Spinal cord (tissue), 10 donors: ENCODE measurements around the gene CTIF. TPM values are rescaled to one million over a fixed set of nuclear protein-coding genes. Genes with fewer than 3 reads are reported as not detected.

Experiments used
- DNase-seq, 6 donors: peaks; one replicate each; pipeline versions ENCODE4 v3.0.0 to v3.0.0-alpha.2; 2013 to 2015; ENCODE audit warnings: low spot score in 6 of 6, low read depth in 4 of 6
- H3K27ac ChIP-seq: one replicate; pipeline ENCODE4 v1.5.1; 2013; ENCODE audit warnings: low read depth, low read length, control low read depth
- H3K27me3 ChIP-seq: one replicate; pipeline ENCODE4 v1.6.1; 2013; ENCODE audit warnings: low read length; ENCODE audit not compliant: control insufficient read depth, insufficient read depth
- H3K36me3 ChIP-seq: one replicate; pipeline ENCODE4 v1.6.1; 2013; ENCODE audit warnings: low read length; ENCODE audit not compliant: control insufficient read depth, insufficient read depth
- H3K4me1 ChIP-seq: one replicate; pipeline ENCODE4 v1.6.1; 2013; ENCODE audit warnings: low read length; ENCODE audit not compliant: control insufficient read depth, insufficient read depth
- H3K4me3 ChIP-seq: one replicate; pipeline ENCODE4 v1.5.1; 2013; ENCODE audit warnings: low read depth, low read length, control low read depth
- H3K9me3 ChIP-seq: one replicate; pipeline ENCODE4 v1.6.1; 2013; ENCODE audit warnings: low read length; ENCODE audit not compliant: control insufficient read depth, insufficient read depth
- WGBS: methylation state at CpG from one replicate; pipeline ENCODE4 v1.1.5; 2013; ENCODE audit warnings: missing lambda C conversion rate; ENCODE audit not compliant: insufficient coverage; 5-methylcytosine and 5-hydroxymethylcytosine counted together
- polyA plus RNA-seq, 2 donors: library from polyadenylated mRNA; unstranded; fragments of 120-200 nt; gene quantifications; one replicate each; pipeline ENCODE4 v1.2.1, GENCODE V29; 2013; ENCODE audit not compliant: insufficient read length in 2 of 2
- total RNA-seq, 2 donors: library from RNA; depleted of rRNA in 1 of 2; stranded (reverse); fragments of 120-200 nt in 1 of 2; fragments of >200 nt in 1 of 2; gene quantifications; one replicate each; pipeline versions ENCODE4 v1.2.3 to v1.2.4, GENCODE V29; 2013 to 2014
- donor health status: healthy.

The CTIF gene
- total and polyA plus RNA-seq, 4 donors, result 32.5 to 106 (median 72.6) TPM

DNA sequence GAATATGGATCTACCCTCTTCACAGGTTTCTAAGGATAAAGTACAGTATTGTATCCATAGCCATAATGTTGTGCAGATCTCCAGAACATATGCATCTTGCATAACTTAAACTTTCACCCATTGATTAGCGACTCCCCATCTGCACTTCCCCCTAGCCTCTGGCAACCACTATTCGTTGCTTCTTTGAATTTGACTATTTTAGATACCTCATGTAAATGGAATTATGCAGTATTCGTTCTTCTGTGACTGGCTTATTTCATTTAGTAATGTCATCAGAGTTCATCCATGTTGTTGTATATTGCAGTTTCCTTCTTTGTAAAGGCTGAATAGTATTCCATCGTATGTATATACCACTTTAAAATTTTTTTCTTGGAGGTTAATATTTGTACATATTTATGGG lies 283.0 kb downstream of the CTIF start:
- no peak overlapping the region for H3K4me3 ChIP-seq
- H3K36me3 ChIP-seq, result peaks cover 50% of the 10 kb centered on the region
- peaks cover 11% of the 10 kb centered on the region for H3K4me1 ChIP-seq
- DNase-seq, result no peak
- H3K27me3 ChIP-seq, result no peaks in the 10 kb centered on the region
- no peak overlapping the region for H3K27ac ChIP-seq
- H3K9me3 ChIP-seq, result peaks cover 3% of the 10 kb centered on the region
- WGBS, result no CpG with 5 or more reads among the region's 4 CpGs

DNA sequence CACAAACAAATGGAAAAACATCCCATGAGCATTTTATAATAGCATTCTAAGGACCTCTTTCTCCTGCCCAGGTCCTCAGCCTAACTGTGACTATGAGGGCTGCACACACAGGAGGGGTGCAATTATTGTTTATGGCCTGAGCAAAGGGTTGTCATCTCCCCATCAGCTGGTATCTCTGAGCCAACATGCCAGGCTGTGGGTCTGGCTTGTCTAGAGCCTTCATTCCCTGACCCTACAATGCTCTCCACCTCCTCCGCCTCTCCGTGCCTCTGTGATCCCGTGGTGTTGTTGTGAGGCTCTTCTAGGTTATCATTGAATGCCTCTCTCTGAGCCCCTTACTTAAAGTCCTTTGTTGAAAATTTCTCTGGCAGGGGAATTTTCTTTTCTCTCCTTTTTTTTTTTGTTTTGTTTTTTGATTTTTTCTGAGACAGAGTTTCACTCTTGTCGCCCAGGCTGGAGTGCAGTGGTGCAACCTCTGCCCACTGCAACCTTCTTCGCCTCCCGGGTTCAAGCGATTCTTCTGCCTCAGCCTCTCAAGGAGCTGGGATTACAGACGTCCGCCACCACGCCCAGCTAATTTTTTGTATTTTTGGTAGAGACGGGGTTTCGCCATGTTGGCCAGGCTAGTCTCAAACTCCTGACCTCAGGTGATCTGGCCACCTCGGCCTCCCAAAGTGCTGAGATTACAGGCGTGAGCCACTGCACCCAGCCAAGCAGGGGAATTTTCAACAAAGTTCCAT lies 285.6 kb downstream of the CTIF start:
- 93% methylated on average over 11 of the region's 14 CpGs for WGBS
- no peaks in the 10 kb centered on the region for H3K27me3 ChIP-seq
- peaks cover 33% of the 10 kb centered on the region for H3K4me1 ChIP-seq
- H3K27ac ChIP-seq, result no peak overlapping the region
- H3K4me3 ChIP-seq, result no peak overlapping the region
- H3K36me3 ChIP-seq, result peaks cover 32% of the 10 kb centered on the region
- peaks cover 3% of the 10 kb centered on the region for H3K9me3 ChIP-seq
- DNase-seq, result no peak

DNA sequence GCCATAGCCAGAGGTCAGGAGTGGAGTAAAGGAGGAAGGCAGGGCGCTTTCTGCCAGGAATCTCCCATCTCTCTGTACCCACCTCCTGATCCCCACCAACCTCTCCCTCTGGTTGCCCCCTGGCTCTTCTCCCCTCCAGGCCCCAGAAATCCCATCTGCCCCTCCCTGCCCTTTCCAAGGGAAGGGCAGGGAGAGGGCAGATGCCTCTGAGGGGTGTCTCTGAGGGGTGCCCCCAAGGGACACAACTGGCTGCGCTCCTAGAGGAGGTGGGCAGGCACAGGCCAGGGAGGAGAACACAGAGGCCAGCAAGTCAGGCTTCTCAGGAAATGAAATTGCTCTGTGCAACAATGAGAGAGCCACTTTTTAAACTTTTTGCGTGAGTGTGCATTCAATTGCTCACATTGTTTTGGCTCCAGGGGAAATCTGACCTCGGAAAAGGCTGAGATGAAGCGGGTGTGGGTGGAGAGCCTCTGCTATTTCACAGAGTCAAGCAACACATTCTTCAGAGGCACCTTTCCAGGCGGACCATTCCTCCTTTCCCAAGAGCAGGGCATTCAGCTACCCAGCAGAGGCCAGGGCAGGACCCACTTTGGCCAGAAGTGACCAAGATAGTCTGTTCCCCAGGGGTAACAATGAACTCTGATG lies 286.4 kb downstream of the CTIF start:
- WGBS, result 69% methylated on average over 4 of the region's 6 CpGs
- Histone ChIP-seq H3K36me3 (peaks cover 26% of the 10 kb centered on the region), H3K27ac (peak overlapping the region; percentile 64), H3K27me3 (no peaks in the 10 kb centered on the region), H3K9me3 (peaks cover 3% of the 10 kb centered on the region), H3K4me1 (peaks cover 38% of the 10 kb centered on the region), H3K4me3 (no peak overlapping the region)
- DNase-seq, result no peak

DNA sequence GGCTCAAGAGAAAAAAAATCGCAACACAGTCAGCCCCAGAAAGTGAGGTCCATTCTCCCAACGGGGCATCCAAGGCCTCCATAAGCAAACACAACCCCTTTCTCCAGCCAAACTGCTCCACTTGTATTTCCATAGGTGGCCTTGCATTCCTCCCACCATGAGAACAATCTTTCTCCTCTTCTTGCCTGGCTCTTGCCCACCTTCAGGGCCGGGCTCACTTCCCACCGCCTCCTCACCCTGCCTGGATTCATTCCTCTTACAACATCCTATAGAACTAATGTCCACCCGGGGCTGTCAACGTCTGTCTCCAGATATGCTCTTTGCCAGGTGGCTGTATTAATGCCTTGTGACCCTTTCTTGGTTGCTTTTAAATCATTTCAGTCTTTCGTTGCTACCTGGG lies 287.4 kb downstream of the CTIF start:
- Histone ChIP-seq H3K4me1 (peaks cover 38% of the 10 kb centered on the region), H3K27me3 (no peaks in the 10 kb centered on the region), H3K36me3 (peaks cover 18% of the 10 kb centered on the region), H3K9me3 (peaks cover 3% of the 10 kb centered on the region), H3K27ac (peak overlapping the region; percentile 1), H3K4me3 (no peak overlapping the region)
- WGBS, result 81% methylated on average over 7 of the region's 7 CpGs
- no peak for DNase-seq

DNA sequence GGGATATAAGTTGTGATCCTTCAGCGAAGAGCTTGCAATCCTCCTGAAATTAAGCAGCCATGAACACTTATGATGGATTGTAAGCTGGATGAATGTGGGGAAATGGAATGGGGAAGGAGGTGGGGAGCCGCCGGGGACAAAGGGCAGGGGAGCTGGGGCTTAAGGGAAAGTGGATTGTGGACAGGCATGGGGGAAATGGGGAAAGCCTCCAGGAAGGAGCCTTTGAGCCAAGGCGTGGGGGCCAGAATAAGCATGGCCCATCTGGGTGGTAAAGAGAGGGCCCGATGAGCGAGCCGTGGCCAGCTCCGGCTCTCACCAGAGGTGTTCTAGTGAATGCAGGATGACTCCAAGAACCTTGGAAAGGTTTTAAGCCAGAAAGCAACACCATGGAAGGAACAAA lies 288.0 kb downstream of the CTIF start:
- H3K4me1 ChIP-seq, result peaks cover 39% of the 10 kb centered on the region
- H3K9me3 ChIP-seq, result peaks cover 3% of the 10 kb centered on the region
- no peaks in the 10 kb centered on the region for H3K27me3 ChIP-seq
- H3K4me3 ChIP-seq, result no peak overlapping the region
- H3K27ac ChIP-seq, result peak overlapping the region; percentile 84
- H3K36me3 ChIP-seq, result peaks cover 18% of the 10 kb centered on the region
- 94% methylated on average over 4 of the region's 8 CpGs for WGBS
- DNase-seq, result no peak

DNA sequence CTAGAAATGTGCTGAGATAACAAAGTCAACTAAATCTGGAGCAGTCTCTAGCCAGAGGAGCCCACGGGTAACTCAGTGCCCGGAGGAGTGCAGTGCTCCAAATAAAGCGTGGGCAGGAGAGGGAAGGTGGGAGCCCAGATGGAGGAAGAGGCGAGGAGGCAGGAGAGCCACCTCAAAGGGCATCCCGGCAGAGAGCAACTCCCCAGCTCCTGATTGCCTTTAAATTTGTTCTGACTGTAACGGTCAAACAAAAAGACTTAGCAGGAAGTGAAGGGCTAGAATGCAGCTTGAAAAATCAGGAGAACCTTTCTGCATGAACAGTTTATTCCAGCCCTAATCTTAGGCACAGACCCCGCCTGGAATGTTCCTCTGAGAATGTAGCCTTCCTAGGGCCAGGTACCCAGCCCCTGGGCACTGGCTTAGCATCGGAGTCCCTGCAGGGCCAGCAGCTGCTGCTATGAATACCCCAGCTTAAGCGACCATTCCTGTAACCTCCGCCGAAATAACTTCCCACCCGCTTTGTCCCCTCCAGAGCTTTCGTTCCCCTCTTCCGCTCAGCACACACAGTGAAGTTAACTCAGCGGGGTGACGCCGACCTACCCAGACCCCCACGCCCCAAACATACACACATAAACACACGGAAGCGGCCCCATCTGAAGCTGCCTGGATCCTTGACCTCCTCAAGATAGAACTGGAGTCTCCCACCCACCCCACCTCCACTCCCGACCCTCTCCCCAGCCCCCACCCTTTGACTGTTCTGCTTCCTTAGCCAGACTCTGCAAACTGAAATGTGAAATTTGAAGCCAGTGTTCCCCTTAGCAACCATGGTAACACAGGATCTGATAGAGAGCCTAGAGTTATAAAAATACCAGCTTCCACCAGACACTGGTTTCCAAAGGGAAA lies 288.7 kb downstream of the CTIF start:
- peak in 3 of 6 donors; percentile 21 to 88 (median 53) for DNase-seq
- H3K27ac ChIP-seq, result peak overlapping the region; percentile 84
- 29% methylated on average over 20 of the region's 21 CpGs for WGBS
- H3K36me3 ChIP-seq, result peaks cover 18% of the 10 kb centered on the region
- H3K4me1 ChIP-seq, result peaks cover 47% of the 10 kb centered on the region
- peak overlapping the region; percentile 16 for H3K4me3 ChIP-seq
- H3K9me3 ChIP-seq, result peaks cover 3% of the 10 kb centered on the region
- no peaks in the 10 kb centered on the region for H3K27me3 ChIP-seq

DNA sequence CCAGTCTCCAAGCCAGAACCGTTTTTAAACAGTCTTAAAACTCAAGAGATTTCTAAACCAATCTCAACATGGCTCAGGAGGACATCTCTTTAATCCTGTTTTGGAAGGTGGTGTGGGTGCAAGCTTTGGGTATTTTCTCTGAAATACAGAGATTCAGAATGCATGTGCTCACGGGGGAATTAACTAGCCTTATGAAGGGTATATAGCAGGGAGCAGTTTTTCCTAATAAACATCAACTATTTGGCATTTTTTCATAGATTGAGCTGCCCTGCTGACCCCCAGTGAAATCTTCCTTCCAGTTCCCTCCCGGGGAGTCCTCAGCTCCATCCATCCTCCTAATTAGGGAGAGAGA lies 289.3 kb downstream of the CTIF start:
- Histone ChIP-seq H3K27me3 (no peaks in the 10 kb centered on the region), H3K9me3 (peaks cover 2% of the 10 kb centered on the region), H3K36me3 (peaks cover 18% of the 10 kb centered on the region), H3K27ac (peak overlapping the region; percentile 67), H3K4me3 (no peak overlapping the region), H3K4me1 (peaks cover 52% of the 10 kb centered on the region)
- no peak for DNase-seq
- no CpG with 5 or more reads among the region's 3 CpGs for WGBS

DNA sequence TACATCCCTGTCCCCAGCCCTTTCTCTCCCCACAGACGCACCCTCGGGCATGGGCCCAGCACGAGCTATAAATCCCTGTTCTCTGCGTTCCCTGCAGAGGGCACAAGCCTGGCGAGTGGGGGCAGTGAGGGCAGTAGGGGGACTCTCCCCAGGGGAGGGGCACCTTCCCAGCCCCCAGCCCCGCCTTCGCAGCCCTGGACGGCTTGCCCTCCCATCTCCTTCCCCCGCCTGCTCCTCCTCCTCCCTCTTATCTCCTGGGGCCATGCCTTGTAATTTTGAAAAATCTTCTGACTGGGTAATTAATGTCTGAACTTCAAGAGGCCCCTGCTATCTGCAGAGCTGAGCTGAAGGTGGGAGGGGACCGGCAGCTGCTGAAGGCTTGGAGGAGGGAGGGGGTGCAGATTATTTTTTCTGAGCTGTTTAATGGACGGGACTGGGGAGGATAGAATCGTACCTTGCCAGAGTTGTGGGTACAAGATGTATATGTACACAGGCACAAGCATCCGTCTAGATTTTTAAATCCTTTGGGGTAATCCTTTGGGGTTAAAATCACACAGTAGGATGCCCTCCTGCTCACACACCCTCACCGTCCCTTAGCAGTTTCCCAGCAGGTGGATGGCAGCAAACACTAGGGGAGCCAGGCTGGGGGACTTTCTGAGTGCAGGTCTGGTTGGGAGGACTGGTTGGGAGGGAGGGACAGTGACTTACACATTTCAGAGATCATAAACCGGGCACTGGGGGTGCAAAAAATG lies 290.0 kb downstream of the CTIF start:
- Histone ChIP-seq H3K36me3 (peaks cover 19% of the 10 kb centered on the region), H3K4me1 (peaks cover 57% of the 10 kb centered on the region), H3K9me3 (no peaks in the 10 kb centered on the region), H3K27me3 (no peaks in the 10 kb centered on the region), H3K27ac (peak overlapping the region; percentile 67), H3K4me3 (no peak overlapping the region)
- WGBS, result 61% methylated on average over 2 of the region's 15 CpGs
- DNase-seq, result no peak
